HG03378 (cell line): Measurements from ENCODE around the gene SHB.
A peak's percentile ranks its signal among the peaks of the same experiment; 100 is the strongest.
"Not testable (repeated sequence)": the region's sequence is repeated elsewhere in the genome, so short reads cannot be mapped to it uniquely, and the experiment has no call there.

ENCODE experiments used
- ATAC-seq: cut with Tn5 transposase; IDR thresholded peaks from one replicate; pipeline ENCODE4 v1.9.1; 2021; ENCODE audit warnings: mild to moderate bottlenecking, moderate library complexity; ENCODE audit not compliant: unreplicated experiment

The SHB gene

GRCh38 chr9:38064842-38065368 lies 4.1 kb downstream of the SHB start:
- no peak for ATAC-seq

- ATAC-seq: no peak
Observed at GRCh38 chr9:38063363-38063707, 5.7 kb downstream of the SHB start.

GRCh38 chr9:38062498-38063362 lies 6.3 kb downstream of the SHB start:
- no peak for ATAC-seq

GRCh38 chr9:38062106-38062497 lies 6.9 kb downstream of the SHB start:
- ATAC-seq: no peak

- peak; percentile 75 for ATAC-seq
Observed at GRCh38 chr9:38061326-38061977, 7.6 kb downstream of the SHB start.

GRCh38 chr9:38060681-38061080 lies 8.3 kb downstream of the SHB start:
- no peak for ATAC-seq

GRCh38 chr9:38059233-38059936 lies 9.6 kb downstream of the SHB start:
- no peak for ATAC-seq

- no peak for ATAC-seq
Observed at GRCh38 chr9:38058452-38059232, 10.4 kb downstream of the SHB start.

GRCh38 chr9:38057416-38058195 lies 11.4 kb downstream of the SHB start:
- no peak for ATAC-seq

- no peak for ATAC-seq
Observed at GRCh38 chr9:38054653-38055052, 14.4 kb downstream of the SHB start.

- no peak for ATAC-seq
Observed at GRCh38 chr9:38053697-38054461, 15.1 kb downstream of the SHB start.

- no peak for ATAC-seq
Observed at GRCh38 chr9:38051780-38052546, 17.1 kb downstream of the SHB start.

- ATAC-seq: no peak
Observed at GRCh38 chr9:38048316-38048969, 20.6 kb downstream of the SHB start.

GRCh38 chr9:38047301-38048251 lies 21.5 kb downstream of the SHB start:
- ATAC-seq: no peak

- ATAC-seq: no peak
Observed at GRCh38 chr9:38046661-38047300, 22.2 kb downstream of the SHB start.

- not testable (repeated sequence) for ATAC-seq
Observed at GRCh38 chr9:38045939-38046338, 23.1 kb downstream of the SHB start.
